GM23338 (cell line): ENCODE data around the gene SNX30. TPM values are rescaled to one million over a fixed set of nuclear protein-coding genes. Genes with fewer than 3 reads are reported as not detected.

Experiments used
- ATAC-seq: fragments of 200-7000 bp; cut with Tn5 transposase; 3 replicates; pipeline ENCODE4 v1.9.1; 2020
- DNase-seq: peaks from one replicate; pipeline ENCODE4 v3.0.0-alpha.2; 2015; ENCODE audit warnings: low spot score
- H2AFZ ChIP-seq: fragments of 200-600 bp; sonication (generic); 2 replicates; pipeline ENCODE4 v1.8.0; 2016; ENCODE audit warnings: antibody characterized with exemption, mild to moderate bottlenecking, moderate library complexity
- H3F3A ChIP-seq: fragments of 200-600 bp; sonication (generic); replicated peaks from 2 replicates; pipeline ENCODE4 v1.8.0; 2017; ENCODE audit warnings: antibody characterized with exemption, mixed run types, low read depth
- H3K27ac ChIP-seq: fragments of 200-600 bp; sonication (generic); 2 replicates; pipeline ENCODE4 v1.6.1; 2016; ENCODE audit warnings: low read depth
- H3K27me3 ChIP-seq: fragments of 200-600 bp; sonication (generic); 2 replicates; pipeline ENCODE4 v1.8.0; 2016; ENCODE audit warnings: mild to moderate bottlenecking, mixed run types, moderate library complexity; ENCODE audit not compliant: insufficient read depth
- H3K36me3 ChIP-seq: fragments of 200-600 bp; sonication (generic); 2 replicates; pipeline ENCODE4 v1.8.0; 2016; ENCODE audit warnings: mild to moderate bottlenecking; ENCODE audit not compliant: insufficient read depth
- H3K4me1 ChIP-seq: fragments of 200-600 bp; sonication (generic); 2 replicates; pipeline ENCODE4 v1.8.0; 2016; ENCODE audit warnings: mild to moderate bottlenecking, moderate library complexity; ENCODE audit not compliant: insufficient read depth
- H3K4me2 ChIP-seq: fragments of 200-600 bp; sonication (generic); 2 replicates; pipeline ENCODE4 v1.7.1; 2017; ENCODE audit warnings: mixed run types
- H3K4me3 ChIP-seq: fragments of 200-600 bp; sonication (generic); 2 replicates; pipeline ENCODE4 v1.6.1; 2016; ENCODE audit warnings: mixed run types
- H3K79me2 ChIP-seq: fragments of 200-600 bp; sonication (generic); replicated peaks from 2 replicates; pipeline ENCODE4 v1.8.0; 2017; ENCODE audit warnings: mild to moderate bottlenecking; ENCODE audit not compliant: insufficient read depth
- H3K9me2 ChIP-seq: fragments of 200-600 bp; sonication (generic); 2 replicates; pipeline ENCODE4 v1.8.0; 2017; ENCODE audit not compliant: insufficient read depth
- H4K20me1 ChIP-seq: fragments of 200-600 bp; sonication (generic); replicated peaks from 2 replicates; pipeline ENCODE4 v1.8.0; 2017; ENCODE audit warnings: mild to moderate bottlenecking; ENCODE audit not compliant: insufficient read depth
- H3K27ac Mint-ChIP-seq: 2 replicates; pipeline ENCODE4 v1.8.0; 2020; ENCODE audit warnings: inconsistent platforms, mild to moderate bottlenecking, moderate library complexity, mixed read lengths
- H3K27me3 Mint-ChIP-seq: 3 replicates; pipeline ENCODE4 v1.8.0; 2022; ENCODE audit warnings: low read depth, mild to moderate bottlenecking, moderate library complexity, mixed read lengths, inconsistent platforms; ENCODE audit not compliant: insufficient read depth, poor library complexity
- H3K36me3 Mint-ChIP-seq: 3 replicates; pipeline ENCODE4 v1.8.0; 2021; ENCODE audit warnings: low read depth, mild to moderate bottlenecking, inconsistent platforms, moderate library complexity, mixed read lengths
- H3K4me1 Mint-ChIP-seq: 3 replicates; pipeline ENCODE4 v1.8.0; 2020; ENCODE audit warnings: mild to moderate bottlenecking, inconsistent platforms, mixed read lengths
- H3K4me3 Mint-ChIP-seq: 3 replicates; pipeline ENCODE4 v1.8.0; 2021; ENCODE audit warnings: moderate library complexity, mild to moderate bottlenecking, inconsistent platforms, mixed read lengths
- H3K9me3 Mint-ChIP-seq: 3 replicates; pipeline ENCODE4 v1.8.0; 2020; ENCODE audit warnings: moderate library complexity, mild to moderate bottlenecking, inconsistent platforms, mixed read lengths
- CREB1 ChIP-seq: fragments of 250-450 bp; sonication (Bioruptor Pico); IDR thresholded peaks from 2 replicates; pipeline ENCODE4 v1.5.0; 2020; ENCODE audit warnings: low read depth, mild to moderate bottlenecking, moderate library complexity
- EZH2phosphoT487 ChIP-seq: fragments of 200-600 bp; sonication (generic); IDR thresholded peaks from one replicate; pipeline ENCODE4 v1.8.1; 2018; ENCODE audit warnings: antibody characterized with exemption; ENCODE audit not compliant: unreplicated experiment
- JUNB ChIP-seq: IDR thresholded peaks from one replicate; pipeline ENCODE4 v1.6.1; 2016; ENCODE audit warnings: antibody characterized with exemption; ENCODE audit not compliant: unreplicated experiment
- POLR2AphosphoS5 ChIP-seq: IDR thresholded peaks from 2 replicates; pipeline ENCODE4 v1.6.1; 2016; ENCODE audit warnings: antibody characterized with exemption, low read depth
- STAT1 ChIP-seq: IDR thresholded peaks from one replicate; pipeline ENCODE4 v1.6.1; 2016; ENCODE audit warnings: antibody characterized with exemption; ENCODE audit not compliant: unreplicated experiment
- ZNF114 ChIP-seq: fragments of 250-450 bp; sonication (Bioruptor Pico); IDR thresholded peaks from 2 replicates; pipeline ENCODE4 v1.5.0; 2020; ENCODE audit warnings: mild to moderate bottlenecking, moderate library complexity
- ZNF331 ChIP-seq: fragments of 250-450 bp; sonication (Bioruptor Pico); IDR thresholded peaks from 2 replicates; pipeline ENCODE4 v1.5.0; 2020; ENCODE audit warnings: low read depth, mild to moderate bottlenecking, moderate library complexity
- polyA plus RNA-seq: library from polyadenylated mRNA; unstranded; fragments of >200 nt; fragmentation: Nextera tagmentation; extraction: Ambion mirVana; gene quantifications from 2 replicates; pipeline ENCODE4 v1.2.1, GENCODE V29; 2016
- total RNA-seq: library from RNA; depleted of rRNA; stranded (reverse); fragments of >200 nt; shearing (Covaris generic); gene quantifications from 2 replicates; pipeline ENCODE4 v1.2.3, GENCODE V29; 2014
- TF ChIP-seq, protein P1 (sequence below), 2 experiments: fragments of 200-600 bp in 1 of 2; sonication (generic) in 1 of 2; conservative IDR thresholded peaks; 2 replicates each; pipeline versions ENCODE4 v1.5.1 to v1.6.1; 2016 to 2017; ENCODE audit warnings: antibody characterized with exemption in 2 of 2, low read depth in 2 of 2, mild to moderate bottlenecking in 2 of 2, moderate library complexity in 1 of 2
- TF ChIP-seq, protein P2 (sequence below): IDR thresholded peaks from one replicate; pipeline ENCODE4 v1.6.1; 2018; ENCODE audit warnings: antibody characterized with exemption; ENCODE audit not compliant: unreplicated experiment

Gene SNX30
- total and polyA plus RNA-seq, 2 experiments from 2014 or later, result 2.1 to 17.8 TPM

DNA sequence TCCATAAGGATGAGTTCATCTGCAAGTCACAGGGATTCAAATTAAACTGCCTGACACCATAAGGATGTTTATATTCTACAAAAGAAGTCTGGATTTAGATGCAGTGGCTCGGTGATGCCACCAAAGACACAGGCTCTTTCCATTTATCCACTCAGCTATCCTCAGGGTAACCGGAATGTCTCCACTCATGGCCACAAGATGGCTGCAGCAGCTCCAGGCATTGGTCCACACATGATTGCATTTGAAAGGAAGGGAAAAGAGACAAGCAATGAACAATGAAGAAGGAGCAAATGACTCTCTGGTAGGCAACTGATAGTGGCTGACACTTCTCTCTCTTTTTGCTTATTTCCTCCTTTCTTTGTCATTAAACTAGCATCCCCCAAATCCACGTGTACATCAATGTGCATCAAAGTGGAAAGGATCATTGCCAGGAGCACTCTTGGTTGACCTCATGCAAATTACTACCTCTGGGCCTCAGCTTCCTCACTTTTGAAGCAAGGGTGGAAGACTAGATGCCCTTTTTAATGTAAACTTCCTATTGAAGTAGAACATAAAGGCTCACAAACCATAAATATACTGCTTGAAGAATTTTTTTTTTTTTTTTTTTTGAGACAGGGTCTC, 7.2 kb upstream of the SNX30 start:
- H3K4me3 Mint-ChIP-seq, result no peak overlapping the region
- Histone ChIP-seq H3K27ac (no peak overlapping the region), H2AFZ (no peak overlapping the region; the same call in 1 of the 2 replicates), H4K20me1 (no peaks in the 10 kb centered on the region), H3F3A (no peaks in the 10 kb centered on the region), H3K27me3 (no peaks in the 10 kb centered on the region), H3K4me2 (no peak overlapping the region), H3K4me3 (no peak overlapping the region), H3K36me3 (no peaks in the 10 kb centered on the region), H3K9me2 (no peaks in the 10 kb centered on the region), H3K79me2 (no peaks in the 10 kb centered on the region), H3K4me1 (no peaks in the 10 kb centered on the region)
- peaks cover 4% of the 10 kb centered on the region; the same call in 1 of the 3 replicates for H3K4me1 Mint-ChIP-seq
- DNase-seq (no peak), ATAC-seq (no peak; the same call in 2 of the 3 replicates)
- no peaks in the 10 kb centered on the region for H3K36me3 Mint-ChIP-seq
- TF ChIP-seq, protein P1, sequence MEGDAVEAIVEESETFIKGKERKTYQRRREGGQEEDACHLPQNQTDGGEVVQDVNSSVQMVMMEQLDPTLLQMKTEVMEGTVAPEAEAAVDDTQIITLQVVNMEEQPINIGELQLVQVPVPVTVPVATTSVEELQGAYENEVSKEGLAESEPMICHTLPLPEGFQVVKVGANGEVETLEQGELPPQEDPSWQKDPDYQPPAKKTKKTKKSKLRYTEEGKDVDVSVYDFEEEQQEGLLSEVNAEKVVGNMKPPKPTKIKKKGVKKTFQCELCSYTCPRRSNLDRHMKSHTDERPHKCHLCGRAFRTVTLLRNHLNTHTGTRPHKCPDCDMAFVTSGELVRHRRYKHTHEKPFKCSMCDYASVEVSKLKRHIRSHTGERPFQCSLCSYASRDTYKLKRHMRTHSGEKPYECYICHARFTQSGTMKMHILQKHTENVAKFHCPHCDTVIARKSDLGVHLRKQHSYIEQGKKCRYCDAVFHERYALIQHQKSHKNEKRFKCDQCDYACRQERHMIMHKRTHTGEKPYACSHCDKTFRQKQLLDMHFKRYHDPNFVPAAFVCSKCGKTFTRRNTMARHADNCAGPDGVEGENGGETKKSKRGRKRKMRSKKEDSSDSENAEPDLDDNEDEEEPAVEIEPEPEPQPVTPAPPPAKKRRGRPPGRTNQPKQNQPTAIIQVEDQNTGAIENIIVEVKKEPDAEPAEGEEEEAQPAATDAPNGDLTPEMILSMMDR (conservative IDR thresholded peaks at IDR 0.05; ENCODE audit: low read depth in 2 of 2), result peak; percentile 14 to 54; a peak in 2 of 4 replicates
- TF ChIP-seq ZNF331 (CRISPR knock-in tag), result no peak
- H3K27me3 Mint-ChIP-seq, result peaks cover 5% of the 10 kb centered on the region
- H3K9me3 Mint-ChIP-seq, result no peaks in the 10 kb centered on the region
- no peak overlapping the region for H3K27ac Mint-ChIP-seq

DNA sequence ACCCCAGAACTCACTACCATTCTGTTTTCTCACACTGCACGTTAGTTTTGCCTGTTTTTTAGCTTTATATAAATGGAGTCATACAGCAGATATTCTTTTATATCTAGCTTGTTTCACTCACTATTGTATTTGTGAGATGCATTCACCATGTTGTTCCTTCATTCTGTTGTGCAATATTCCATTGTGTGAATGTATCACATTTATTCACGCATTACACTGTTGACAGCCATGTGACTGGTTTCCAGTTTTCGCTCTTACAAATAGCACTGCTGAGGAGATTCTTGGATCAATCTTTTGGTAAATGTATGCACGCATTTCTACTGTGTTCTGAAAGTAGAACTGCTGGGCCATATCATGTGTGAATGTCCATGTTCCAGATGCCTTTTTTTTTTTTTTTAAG, 6.4 kb upstream of the SNX30 start:
- Histone ChIP-seq H3K79me2 (no peaks in the 10 kb centered on the region), H3K4me3 (no peak overlapping the region), H4K20me1 (no peaks in the 10 kb centered on the region), H2AFZ (no peak overlapping the region), H3K27me3 (no peaks in the 10 kb centered on the region), H3K4me2 (no peak overlapping the region), H3F3A (no peaks in the 10 kb centered on the region), H3K27ac (no peak overlapping the region), H3K9me2 (no peaks in the 10 kb centered on the region), H3K36me3 (no peaks in the 10 kb centered on the region), H3K4me1 (no peaks in the 10 kb centered on the region)
- DNase-seq (no peak), ATAC-seq (no peak)
- H3K27me3 Mint-ChIP-seq, result peaks cover 5% of the 10 kb centered on the region
- no peaks in the 10 kb centered on the region for H3K9me3 Mint-ChIP-seq
- no peak overlapping the region for H3K4me3 Mint-ChIP-seq
- peaks cover 4% of the 10 kb centered on the region; the same call in 2 of the 3 replicates for H3K4me1 Mint-ChIP-seq
- no peak overlapping the region for H3K27ac Mint-ChIP-seq
- no peak for TF ChIP-seq POLR2AphosphoS5
- TF ChIP-seq STAT1, result no peak
- H3K36me3 Mint-ChIP-seq, result no peaks in the 10 kb centered on the region

DNA sequence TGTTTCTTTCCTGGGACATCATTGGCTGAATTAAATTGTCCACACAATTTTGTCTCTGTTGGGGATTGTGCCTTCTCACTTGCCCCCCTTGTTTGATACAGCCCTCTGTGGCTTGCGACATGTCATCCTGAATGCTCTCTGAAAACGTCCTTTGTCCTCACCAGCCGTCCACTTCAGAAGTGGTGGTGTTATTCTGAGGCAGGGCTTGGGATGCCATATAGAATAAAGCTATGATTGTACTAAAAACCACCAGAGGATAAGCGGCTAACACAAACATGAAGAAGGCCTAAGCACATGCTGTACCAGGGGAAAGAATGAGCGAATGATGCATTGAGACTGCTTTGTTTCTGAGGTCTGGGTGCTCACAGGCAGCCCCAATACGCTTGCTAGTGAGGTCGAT, 3.5 kb upstream of the SNX30 start:
- peaks cover 11% of the 10 kb centered on the region for H3K4me1 ChIP-seq
- no peaks in the 10 kb centered on the region for H3K36me3 ChIP-seq
- no peaks in the 10 kb centered on the region for H3K79me2 ChIP-seq
- H3K4me3 ChIP-seq, result no peak overlapping the region
- no peaks in the 10 kb centered on the region; the same call in 1 of the 2 replicates for H4K20me1 ChIP-seq
- peaks cover 11% of the 10 kb centered on the region for H3K27me3 Mint-ChIP-seq
- H3K36me3 Mint-ChIP-seq, result no peaks in the 10 kb centered on the region; the same call in 2 of the 3 replicates
- no peak overlapping the region for H3K27ac Mint-ChIP-seq
- DNase-seq (no peak), ATAC-seq (no peak)
- H3K9me2 ChIP-seq, result no peaks in the 10 kb centered on the region
- H2AFZ ChIP-seq, result no peak overlapping the region
- H3K4me3 Mint-ChIP-seq, result no peak overlapping the region
- H3K27ac ChIP-seq, result no peak overlapping the region
- no peak overlapping the region for H3K4me2 ChIP-seq
- H3F3A ChIP-seq, result peaks cover 10% of the 10 kb centered on the region; the same call in 1 of the 2 replicates
- no peaks in the 10 kb centered on the region for H3K9me3 Mint-ChIP-seq
- peaks cover 19% of the 10 kb centered on the region for H3K4me1 Mint-ChIP-seq
- TF ChIP-seq EZH2phosphoT487 (no peak), CREB1 (CRISPR knock-in tag) (no peak), JUNB (no peak), ZNF114 (CRISPR knock-in tag) (no peak)
- TF ChIP-seq, protein P2, sequence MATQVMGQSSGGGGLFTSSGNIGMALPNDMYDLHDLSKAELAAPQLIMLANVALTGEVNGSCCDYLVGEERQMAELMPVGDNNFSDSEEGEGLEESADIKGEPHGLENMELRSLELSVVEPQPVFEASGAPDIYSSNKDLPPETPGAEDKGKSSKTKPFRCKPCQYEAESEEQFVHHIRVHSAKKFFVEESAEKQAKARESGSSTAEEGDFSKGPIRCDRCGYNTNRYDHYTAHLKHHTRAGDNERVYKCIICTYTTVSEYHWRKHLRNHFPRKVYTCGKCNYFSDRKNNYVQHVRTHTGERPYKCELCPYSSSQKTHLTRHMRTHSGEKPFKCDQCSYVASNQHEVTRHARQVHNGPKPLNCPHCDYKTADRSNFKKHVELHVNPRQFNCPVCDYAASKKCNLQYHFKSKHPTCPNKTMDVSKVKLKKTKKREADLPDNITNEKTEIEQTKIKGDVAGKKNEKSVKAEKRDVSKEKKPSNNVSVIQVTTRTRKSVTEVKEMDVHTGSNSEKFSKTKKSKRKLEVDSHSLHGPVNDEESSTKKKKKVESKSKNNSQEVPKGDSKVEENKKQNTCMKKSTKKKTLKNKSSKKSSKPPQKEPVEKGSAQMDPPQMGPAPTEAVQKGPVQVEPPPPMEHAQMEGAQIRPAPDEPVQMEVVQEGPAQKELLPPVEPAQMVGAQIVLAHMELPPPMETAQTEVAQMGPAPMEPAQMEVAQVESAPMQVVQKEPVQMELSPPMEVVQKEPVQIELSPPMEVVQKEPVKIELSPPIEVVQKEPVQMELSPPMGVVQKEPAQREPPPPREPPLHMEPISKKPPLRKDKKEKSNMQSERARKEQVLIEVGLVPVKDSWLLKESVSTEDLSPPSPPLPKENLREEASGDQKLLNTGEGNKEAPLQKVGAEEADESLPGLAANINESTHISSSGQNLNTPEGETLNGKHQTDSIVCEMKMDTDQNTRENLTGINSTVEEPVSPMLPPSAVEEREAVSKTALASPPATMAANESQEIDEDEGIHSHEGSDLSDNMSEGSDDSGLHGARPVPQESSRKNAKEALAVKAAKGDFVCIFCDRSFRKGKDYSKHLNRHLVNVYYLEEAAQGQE, result no peak
- H3K27me3 ChIP-seq, result peaks cover 12% of the 10 kb centered on the region
